Measurements from ENCODE around the gene RPS6KL1.

RPS6KL1 gene

DNA sequence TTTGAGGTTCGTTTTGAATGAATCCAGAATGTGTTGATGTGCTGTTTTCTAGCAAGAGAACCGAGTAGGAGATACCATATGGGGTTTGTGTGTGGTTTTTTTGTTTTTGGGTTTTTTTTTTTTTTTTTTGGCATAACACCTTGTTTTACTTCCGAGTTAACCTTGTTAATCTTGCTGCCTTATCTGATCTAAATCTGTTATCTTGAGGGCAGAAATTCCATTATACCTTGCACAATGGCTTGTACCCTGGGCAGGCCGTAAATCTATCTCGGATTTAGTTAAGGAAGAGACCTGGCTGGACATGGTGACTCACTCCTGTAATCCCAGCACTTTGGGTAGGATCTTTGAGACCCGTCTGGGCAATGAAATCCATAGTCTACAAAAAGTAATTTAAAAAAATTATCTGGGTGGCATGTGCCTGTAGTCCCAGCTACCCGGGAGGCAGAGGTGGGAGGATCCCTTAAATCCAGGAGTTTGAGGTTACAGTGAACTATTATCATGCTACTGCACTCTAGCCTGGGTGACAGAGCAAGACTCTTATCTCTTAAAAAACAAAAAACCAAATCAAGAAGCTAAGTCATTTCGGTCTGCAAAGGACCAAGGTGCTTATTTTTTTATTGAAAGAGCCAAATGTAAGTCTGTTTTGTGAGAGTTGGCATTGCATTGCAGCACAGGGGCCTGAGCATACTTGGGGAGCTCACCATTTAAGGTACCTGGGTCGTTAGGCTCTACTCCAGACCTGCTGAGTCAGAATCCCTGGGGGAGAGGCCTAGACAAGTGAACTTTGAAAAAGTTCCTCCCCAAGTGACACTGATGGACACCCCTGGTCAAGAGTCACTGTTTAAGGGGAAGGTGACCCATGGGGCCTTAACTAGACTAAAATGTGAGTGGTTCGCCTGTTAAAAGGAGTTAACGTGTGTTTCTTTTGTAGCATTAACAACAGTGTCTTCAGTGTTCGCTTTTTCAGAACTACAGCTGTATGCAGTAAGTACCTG lies 34.6 kb downstream of the RPS6KL1 start:
- peak; percentile 30 for DNase-seq (ENCODE audit: low spot score)
- POLR2A ChIA-PET (ENCODE audit: low non-redundant PET), result no interaction called here
- H3K27ac ChIP-seq, result peak overlapping the region; percentile 61
- TF ChIP-seq, protein P1, sequence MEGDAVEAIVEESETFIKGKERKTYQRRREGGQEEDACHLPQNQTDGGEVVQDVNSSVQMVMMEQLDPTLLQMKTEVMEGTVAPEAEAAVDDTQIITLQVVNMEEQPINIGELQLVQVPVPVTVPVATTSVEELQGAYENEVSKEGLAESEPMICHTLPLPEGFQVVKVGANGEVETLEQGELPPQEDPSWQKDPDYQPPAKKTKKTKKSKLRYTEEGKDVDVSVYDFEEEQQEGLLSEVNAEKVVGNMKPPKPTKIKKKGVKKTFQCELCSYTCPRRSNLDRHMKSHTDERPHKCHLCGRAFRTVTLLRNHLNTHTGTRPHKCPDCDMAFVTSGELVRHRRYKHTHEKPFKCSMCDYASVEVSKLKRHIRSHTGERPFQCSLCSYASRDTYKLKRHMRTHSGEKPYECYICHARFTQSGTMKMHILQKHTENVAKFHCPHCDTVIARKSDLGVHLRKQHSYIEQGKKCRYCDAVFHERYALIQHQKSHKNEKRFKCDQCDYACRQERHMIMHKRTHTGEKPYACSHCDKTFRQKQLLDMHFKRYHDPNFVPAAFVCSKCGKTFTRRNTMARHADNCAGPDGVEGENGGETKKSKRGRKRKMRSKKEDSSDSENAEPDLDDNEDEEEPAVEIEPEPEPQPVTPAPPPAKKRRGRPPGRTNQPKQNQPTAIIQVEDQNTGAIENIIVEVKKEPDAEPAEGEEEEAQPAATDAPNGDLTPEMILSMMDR (conservative IDR thresholded peaks at IDR 0.05; ENCODE audit: low read depth), result no peak
- CTCF ChIA-PET, result interaction anchor here (0.6 kb wide), 1 partner anchor 200 kb away, joined by 3 read pairs; no protein-coding TSS in a partner anchor

DNA sequence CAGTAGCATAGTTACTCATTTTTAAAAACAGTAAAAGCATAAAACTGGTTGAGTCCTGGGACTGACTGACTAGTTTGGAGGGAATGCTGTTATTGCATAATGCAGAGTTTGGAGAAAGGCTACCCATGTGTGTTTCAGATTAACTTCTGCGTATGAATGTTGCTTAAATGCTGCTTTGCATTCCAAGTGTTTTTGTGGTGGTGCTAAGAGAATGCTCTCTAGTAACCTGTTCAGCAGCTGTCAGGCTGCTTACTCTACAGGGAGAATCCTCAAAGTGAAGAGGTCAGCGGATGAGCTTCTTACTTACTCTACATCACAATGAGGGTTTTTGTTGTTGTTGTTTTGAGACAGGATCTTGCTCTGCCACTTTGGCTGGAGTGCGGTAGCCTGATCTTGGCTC lies 37.1 kb downstream of the RPS6KL1 start:
- TF ChIP-seq, protein P1 (conservative IDR thresholded peaks at IDR 0.05; ENCODE audit: low read depth), result no peak
- POLR2A ChIA-PET (ENCODE audit: low non-redundant PET), result interaction anchor here (0.6 kb wide), 1 partner anchor 314 kb away, joined by 3 read pairs; no protein-coding TSS in a partner anchor
- CTCF ChIA-PET, result interaction anchor here (0.8 to 1.2 kb wide), 2 partner anchors 20 to 395 kb away, joined by 3 to 4 read pairs; no protein-coding TSS in a partner anchor
- H3K27ac ChIP-seq, result peak overlapping the region; percentile 54
- DNase-seq (ENCODE audit: low spot score), result peak; percentile 46

DNA sequence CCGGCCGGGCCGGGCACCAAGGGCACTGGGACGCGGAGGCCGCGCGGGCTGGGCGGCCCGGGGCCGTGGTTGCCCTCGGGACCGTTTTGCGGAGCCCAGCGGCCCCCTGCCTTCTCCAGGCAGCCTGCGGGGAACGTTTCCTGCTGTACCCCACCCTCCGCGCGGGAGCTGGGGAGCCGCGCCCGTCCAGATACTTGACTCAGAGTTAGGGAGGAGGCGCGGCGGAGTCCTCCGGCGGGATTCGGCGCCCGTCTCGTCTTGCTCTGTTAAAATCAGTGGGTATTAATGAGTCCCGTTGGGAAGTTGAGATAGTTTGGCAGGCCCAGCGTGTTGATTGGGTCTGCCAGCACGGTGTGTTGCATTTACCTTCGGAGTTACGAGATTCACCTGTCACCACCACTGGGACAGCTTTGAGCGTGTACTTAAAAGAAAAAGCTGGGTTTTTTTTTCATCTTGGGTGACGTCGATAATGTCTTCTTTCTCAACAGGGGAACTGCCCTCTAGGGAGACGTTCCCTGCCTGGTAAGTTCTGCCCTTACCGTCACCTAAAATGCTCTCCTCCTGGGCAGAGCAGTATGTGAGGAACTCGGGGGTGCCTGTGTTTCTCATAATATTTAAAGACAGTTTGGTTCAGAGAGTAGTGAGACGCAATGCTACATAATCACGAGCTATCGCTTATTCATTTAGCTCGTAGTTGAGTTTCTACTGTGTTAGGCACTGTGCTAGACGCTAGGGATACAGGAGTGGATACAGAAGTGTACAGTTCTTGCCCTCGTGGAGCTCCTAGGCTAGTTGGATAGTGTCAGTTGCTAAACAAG lies 40.7 kb downstream of the RPS6KL1 start:
- DNase-seq (ENCODE audit: low spot score), result peak; percentile 75
- ChIA-PET CTCF (interaction anchor here (0.6 to 2.2 kb wide), 4 partner anchors 9 to 584 kb away, joined by 3 to 5 read pairs (median 4); no protein-coding TSS in a partner anchor), POLR2A (ENCODE audit: low non-redundant PET) (no interaction called here)
- TF ChIP-seq, protein P1 (conservative IDR thresholded peaks at IDR 0.05; ENCODE audit: low read depth), result no peak
- H3K27ac ChIP-seq, result peak overlapping the region; percentile 96

DNA sequence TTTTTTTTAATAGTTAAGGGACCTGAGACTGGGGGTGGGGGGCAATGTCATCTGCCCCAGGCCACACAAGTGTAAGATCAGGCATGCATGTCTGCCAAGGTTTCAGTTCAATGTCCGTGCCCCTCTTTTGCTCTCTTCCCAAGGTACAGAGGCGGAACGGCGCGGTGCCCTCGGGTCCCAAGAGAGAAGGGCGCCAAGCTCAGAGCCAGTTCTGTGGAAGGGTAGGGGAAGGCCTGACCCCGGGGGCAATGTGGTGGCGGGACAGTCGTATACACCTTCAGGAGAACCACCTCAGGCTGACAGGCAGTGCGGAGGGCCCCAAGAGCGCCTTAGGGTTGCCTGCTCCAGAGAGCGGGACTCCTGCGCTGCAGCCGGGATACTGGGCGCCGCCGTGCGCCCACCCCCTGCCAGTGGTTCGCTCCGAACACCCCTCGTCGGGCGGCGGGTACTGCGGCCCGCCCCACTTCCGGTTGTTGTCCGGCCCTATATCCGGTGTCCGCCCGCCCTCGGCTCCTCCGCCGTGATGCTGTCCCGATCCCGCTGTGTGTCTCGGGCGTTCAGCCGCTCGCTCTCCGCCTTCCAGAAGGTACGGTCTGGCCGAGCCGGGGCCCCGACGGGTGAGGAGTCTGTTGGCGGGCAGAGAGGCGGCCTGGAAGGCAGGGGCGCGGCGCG lies 41.5 kb downstream of the RPS6KL1 start, which contains the start of gene DLST:
TSS of gene DLST (plus strand) at position 486 of the 672 bp plus-strand sequence. CDS start at position 524, 38 bp downstream.
- H3K27ac ChIP-seq, result peak within 1 kb of the TSS; percentile 96
- TF ChIP-seq, protein P1 (conservative IDR thresholded peaks at IDR 0.05; ENCODE audit: low read depth), result no peak
- POLR2A ChIA-PET (ENCODE audit: low non-redundant PET), result no interaction called here
- CTCF ChIA-PET, result interaction anchor here (0.5 to 0.7 kb wide), 3 partner anchors 32 to 136 kb away, joined by 3 read pairs; no protein-coding TSS in a partner anchor
- DNase-seq (ENCODE audit: low spot score), result peak; percentile 96

DNA sequence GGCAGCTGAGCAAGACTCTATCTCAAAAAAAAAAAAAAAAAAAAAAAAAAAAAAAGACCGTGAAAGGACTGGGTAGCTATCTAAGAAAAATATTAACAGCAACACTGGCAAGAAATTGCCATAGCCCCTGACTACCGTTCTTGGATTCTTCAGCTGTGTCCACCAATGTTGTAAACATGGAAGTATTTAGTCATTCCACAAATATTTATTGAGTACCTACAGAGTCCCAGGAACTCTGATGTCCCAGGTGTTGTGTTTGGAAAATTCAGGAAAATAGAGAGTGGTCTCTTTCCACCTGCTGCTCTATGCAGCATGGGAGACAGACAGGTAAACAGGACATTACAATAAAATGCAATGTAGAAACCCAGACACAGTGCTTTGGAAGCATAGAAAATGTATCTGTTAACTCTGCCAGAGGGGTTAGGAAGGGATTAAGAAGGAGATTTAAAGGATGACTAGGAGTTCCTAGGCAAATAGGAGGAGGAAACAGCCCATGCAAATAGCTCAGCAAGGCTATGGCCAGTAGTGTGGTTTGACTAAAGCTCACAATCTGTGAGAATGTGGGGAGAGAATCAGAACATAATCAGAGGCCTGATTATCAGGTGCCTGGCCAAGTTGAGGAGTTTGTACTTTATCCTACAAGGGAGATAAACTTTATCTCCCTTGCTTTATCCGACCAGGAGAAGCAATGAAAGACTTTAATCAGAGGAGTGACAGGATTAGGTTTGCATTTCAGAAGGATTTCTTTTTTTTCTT lies 43.5 kb downstream of the RPS6KL1 start:
- CTCF ChIA-PET, result interaction anchor here (0.6 to 1.3 kb wide), 2 partner anchors 12 to 143 kb away, joined by 3 to 7 read pairs; no protein-coding TSS in a partner anchor
- DNase-seq (ENCODE audit: low spot score), result no peak
- TF ChIP-seq, protein P1 (conservative IDR thresholded peaks at IDR 0.05; ENCODE audit: low read depth), result no peak
- H3K27ac ChIP-seq, result no peak overlapping the region
- POLR2A ChIA-PET (ENCODE audit: low non-redundant PET), result no interaction called here

Measured in RWPE1 (cell line).